ENCODE measurements around the gene SCIMP. TPM values are rescaled to one million over a fixed set of nuclear protein-coding genes. Genes with fewer than 3 reads are reported as not detected.

The SCIMP gene
- not detected in 2 replicates for total RNA-seq

DNA sequence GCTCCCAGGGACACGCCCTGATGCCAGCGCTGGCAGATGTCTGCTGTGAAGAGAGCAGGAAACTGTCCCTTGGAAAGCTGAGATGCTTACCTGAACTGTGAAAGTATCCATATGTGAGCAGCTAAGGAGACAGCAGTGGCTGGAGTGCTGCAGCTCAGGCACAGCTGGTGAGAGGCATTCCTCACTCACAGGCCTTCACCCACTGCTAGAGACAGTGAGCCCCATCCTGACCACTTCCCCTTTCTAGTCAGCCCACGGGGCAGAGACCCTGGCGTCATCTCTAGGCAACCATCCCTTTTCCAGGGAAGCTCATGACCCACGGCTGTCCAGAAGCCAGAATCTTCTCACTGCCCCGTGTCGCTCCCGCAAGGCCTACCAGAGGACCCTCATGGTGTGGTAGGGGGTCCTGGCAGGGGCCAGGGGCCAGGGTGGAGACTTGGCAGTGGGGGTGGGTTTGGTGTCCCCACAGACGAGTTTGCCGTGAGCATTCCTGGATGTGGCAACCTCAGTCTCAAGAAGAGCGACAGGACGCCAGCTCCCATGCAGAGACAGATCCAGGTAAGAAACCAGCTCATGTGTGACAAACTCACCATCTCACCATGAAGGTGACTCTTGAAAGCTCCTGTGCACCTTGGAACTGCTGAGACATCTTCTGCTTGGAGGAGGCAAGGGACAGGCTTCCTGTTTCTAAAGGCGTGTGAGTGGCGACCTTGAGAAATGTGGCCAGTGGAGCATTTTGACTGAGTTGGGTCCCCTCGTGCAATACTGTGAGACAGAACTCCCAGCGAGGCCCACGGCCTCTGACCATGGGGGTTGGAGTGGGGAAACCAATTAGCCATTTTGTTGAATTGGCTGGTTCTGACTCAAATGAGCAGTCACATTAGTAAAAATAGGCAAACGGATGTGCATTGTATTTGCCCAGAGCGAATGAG, at the start of gene SCIMP:
Gene SCIMP, minus strand, starts transcription at position 216 of the 932 bp plus-strand sequence. Its CDS starts 105 bp downstream, at position 111.

DNA sequence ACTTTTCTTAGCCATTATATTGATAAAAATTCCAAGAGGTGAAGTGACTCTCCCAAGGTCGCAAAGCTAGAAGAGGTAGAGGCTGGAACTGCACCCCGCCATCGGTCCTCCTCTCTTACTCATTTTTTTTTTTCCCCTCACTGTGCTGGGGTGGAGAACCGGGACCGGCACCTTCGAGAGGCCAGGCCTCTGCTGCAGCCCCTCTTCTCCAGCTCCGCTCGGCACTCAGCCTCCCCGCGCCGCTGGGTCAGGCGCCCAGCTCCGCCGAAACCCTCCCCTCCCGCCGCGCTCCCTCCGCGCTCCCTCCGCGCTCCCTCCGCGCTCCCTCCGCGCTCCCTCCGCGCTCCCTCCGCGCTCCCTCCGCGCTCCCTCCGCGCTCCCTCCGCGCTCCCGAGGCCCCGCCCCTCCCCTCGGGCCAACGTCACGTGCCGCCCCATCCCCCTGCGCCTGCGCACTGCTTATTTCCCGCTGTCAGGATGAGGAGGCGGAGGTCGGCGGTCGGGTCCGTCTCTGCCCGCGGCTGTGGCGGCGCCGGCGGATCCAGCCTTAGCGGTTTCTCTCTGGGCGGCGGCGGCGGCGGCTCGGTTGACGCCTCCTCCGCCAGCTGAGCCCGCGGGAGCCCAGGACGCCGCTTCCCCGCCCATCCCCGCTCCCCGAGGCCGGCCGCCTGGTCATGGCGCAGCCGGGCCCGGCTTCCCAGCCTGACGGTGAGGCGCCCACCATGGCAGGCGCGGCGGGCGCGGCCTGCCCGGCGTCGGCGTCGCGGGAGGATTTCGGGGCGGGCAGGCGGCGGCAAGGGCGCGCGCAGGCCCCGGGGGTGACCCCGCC, 47.4 kb upstream of the SCIMP start, which contains the start of gene RABEP1:
Gene RABEP1, plus strand, starts transcription at position 471 of the 828 bp plus-strand sequence. Its CDS starts 203 bp downstream, at position 674.

DNA sequence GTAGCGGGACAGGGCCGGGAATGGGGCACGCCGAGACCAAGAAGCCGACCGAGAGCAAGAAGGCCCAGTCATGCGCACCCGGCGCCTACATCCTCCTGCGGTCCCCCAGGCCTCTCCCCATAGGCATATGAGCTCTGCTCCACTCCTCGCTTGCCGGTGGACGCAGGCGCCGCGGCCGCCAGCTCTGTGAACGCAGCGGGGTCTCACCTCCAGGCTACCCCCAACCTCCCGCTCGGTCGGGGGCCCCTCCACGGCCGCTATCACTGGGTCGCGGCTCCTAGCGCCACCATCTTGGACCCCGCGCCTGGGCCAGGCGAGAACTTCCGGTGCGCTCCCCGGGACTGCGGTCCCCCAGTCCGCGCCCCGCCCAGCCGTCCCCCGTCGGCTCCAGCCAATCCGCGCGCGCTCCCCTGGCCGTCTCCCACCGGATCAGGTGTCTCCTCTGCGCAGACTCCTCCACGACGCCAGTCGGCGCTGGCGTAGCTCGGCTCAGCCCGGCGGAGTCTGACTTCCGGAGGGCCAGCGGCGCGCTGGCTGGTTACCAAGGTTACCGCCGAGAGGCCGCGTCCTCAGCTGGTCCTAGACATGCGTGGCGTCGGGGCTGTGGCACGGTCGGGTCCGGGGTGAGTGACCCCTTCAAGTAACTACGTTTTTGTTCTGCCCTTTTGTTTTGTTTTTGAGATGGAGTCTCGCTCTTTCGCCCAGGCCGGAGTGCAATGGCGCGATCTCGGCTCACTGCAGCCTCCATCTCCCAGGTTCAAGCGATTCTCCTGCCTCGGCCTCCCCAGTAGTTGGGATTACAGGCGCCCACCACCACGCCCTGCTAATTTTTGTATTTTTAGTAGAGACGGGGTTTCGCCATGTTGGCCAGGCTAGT, 42.9 kb downstream of the SCIMP start, which contains the start of gene ZNF594:
Gene ZNF594, minus strand, starts transcription at position 328 of the 877 bp plus-strand sequence. CDS start 7,612 bp downstream, outside the sequence.

Other genes with a start within 250 kb of the SCIMP start
- 11.2 and 16.0 TPM in 2 replicates for gene CAMTA2, start 247.2 kb downstream of the SCIMP start, total RNA-seq
- 0.19 and 0.68 TPM in 2 replicates for gene INCA1, start 237.3 kb downstream of the SCIMP start, total RNA-seq
- gene KIF1C, start 236.9 kb downstream of the SCIMP start, total RNA-seq: 24.5 and 27.6 TPM in 2 replicates
- gene SLC52A1, start 199.4 kb downstream of the SCIMP start, total RNA-seq: not detected in 2 replicates
- gene ZFP3, start 156.4 kb downstream of the SCIMP start, total RNA-seq: 1.00 and 2.2 TPM in 2 replicates
- gene ZNF232, start 123.0 kb downstream of the SCIMP start, total RNA-seq: 2.6 and 5.4 TPM in 2 replicates
- gene USP6, start 118.8 kb downstream of the SCIMP start, total RNA-seq: 0.05 TPM in 1 of 2 replicates, not detected in the other
- 2.3 and 4.3 TPM in 2 replicates for gene ZNF594, start 43.0 kb downstream of the SCIMP start, total RNA-seq
- gene RABEP1, start 47.4 kb upstream of the SCIMP start, total RNA-seq: 22.7 and 27.8 TPM in 2 replicates
- 37.3 and 48.9 TPM in 2 replicates for gene NUP88, start 184.8 kb upstream of the SCIMP start, total RNA-seq
- gene RPAIN, start 185.3 kb upstream of the SCIMP start, total RNA-seq: 25.4 and 27.1 TPM in 2 replicates
- 127 and 134 TPM in 2 replicates for gene C1QBP, start 204.3 kb upstream of the SCIMP start, total RNA-seq
- 6.6 and 10.0 TPM in 2 replicates for gene DHX33, start 234.1 kb upstream of the SCIMP start, total RNA-seq